GM21360 (cell line): ENCODE results near the gene ACKR4.
"Not testable (repeated sequence)": the region's sequence is repeated elsewhere in the genome, so short reads cannot be mapped to it uniquely, and the experiment has no call there.

ENCODE experiments used
- ATAC-seq: cut with Tn5 transposase; IDR thresholded peaks from one replicate; pipeline ENCODE4 v1.9.1; 2021; ENCODE audit warnings: mild to moderate bottlenecking, moderate library complexity; ENCODE audit not compliant: unreplicated experiment

Gene ACKR4

DNA sequence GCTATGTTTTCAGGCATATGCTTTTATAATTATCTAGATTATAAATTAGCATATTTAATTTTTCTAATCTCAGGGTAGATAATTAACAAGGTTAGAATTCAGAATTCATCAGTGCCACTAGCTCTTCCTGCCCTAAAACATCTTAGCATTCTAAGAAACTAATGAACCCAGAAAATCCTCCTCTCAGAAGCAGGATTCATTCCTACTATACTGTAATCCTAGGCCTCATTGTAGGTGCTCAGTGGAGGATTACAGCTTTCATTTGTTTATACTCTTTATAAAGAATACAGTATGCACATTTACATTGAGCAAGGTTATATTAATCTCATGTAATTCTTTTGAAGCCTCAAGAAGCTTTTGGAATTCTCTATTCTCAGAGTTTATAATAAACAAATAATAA lies 41.6 kb downstream of the ACKR4 start:
- no peak for ATAC-seq

DNA sequence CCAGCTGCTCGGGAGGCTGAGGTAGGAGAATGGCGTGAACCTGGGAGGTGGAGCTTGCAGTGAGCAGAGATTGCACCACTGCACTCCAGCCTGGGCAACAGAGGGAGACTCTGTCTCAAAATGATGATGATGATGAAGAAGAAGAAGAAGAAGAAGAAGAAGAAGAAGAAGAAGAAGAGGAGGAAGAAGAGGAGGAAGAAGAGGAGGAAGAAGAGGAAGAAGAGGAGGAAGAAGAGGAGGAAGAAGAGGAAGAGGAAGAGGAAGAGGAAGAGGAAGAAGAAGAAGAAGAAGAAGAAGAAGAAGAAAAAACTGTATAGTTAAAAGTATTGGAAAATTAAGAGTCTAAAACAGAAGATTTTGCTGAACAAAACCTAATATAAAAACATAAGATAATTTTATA lies 44.4 kb downstream of the ACKR4 start:
- ATAC-seq, result not testable (repeated sequence)

GRCh38 chr3:132641837-132642538 lies 44.9 kb downstream of the ACKR4 start:
- ATAC-seq, result no peak

DNA sequence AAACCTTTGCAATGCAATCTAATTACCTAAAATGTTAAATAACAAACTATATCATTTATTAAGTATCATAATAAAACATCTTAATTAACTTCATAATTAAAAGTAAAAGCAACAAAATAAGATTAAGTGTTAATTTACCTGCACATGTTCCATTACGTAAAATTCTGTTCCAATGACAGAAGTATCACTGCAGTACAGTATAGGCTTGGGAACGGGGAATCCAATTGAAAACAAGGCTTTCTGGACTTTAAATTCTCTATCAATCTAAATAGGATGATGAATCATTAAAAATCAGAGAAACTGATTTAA lies 45.4 kb downstream of the ACKR4 start:
- ATAC-seq, result no peak

GRCh38 chr3:132643366-132643765 lies 46.3 kb downstream of the ACKR4 start:
- no peak for ATAC-seq

DNA sequence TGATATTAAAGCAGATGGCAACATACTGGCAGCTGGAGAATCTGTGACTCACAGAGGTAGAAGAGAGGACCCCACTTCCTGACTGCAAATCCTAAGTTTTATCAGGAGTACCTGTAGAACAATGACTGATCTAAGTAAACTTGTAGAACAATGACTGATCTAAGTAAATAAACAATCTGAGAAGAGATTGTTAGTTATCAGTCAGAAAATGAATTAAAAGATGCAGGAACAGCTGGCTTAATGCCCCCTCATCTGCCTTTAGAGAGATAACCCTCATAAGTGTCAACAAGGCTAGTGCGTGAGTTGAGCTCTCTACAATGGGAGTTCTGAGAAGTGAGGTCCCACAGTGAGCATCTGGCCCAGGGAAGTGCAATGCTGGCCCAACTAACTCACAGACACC lies 48.0 kb downstream of the ACKR4 start:
- no peak for ATAC-seq

GRCh38 chr3:132650153-132650552 lies 53.1 kb downstream of the ACKR4 start:
- ATAC-seq, result no peak
